B cell (primary cell): Measurements from ENCODE around the gene INTS3. TPM values are rescaled to one million over a fixed set of nuclear protein-coding genes. Genes with fewer than 3 reads are reported as not detected.
A peak's percentile ranks its signal among the peaks of the same experiment; 100 is the strongest.
"Not testable (repeated sequence)": the region's sequence is repeated elsewhere in the genome, so short reads cannot be mapped to it uniquely, and the experiment has no call there.

Source experiments
- ATAC-seq: fragments of 200-7000 bp; cut with Tn5 transposase; one replicate; pipeline ENCODE4 v1.10.0; 2021; ENCODE audit warnings: low read depth, mild to moderate bottlenecking, moderate number of reproducible peaks, moderate library complexity
- CTCF ChIA-PET: fragments of 350-600 bp; sonication (Branson Sonifier 250); formaldehyde crosslinking; loops from one replicate; lab custom pipeline; 2021; ENCODE audit warnings: antibody characterized with exemption, inconsistent platforms; lab: Charles Lee
- POLR2A ChIA-PET: fragments of 350-600 bp; sonication (Branson Sonifier 250); formaldehyde crosslinking; loops from one replicate; lab custom pipeline; 2021; ENCODE audit warnings: antibody characterized with exemption; lab: Charles Lee
- DNase-seq: peaks from one replicate; pipeline ENCODE4 v3.0.0; 2013
- H2AFZ ChIP-seq: 2 replicates; pipeline ENCODE4 v1.6.1; 2012; ENCODE audit warnings: mild to moderate bottlenecking, low read depth, low read length; ENCODE audit not compliant: insufficient read depth, poor library complexity, severe bottlenecking
- H3K27ac ChIP-seq, 2 donors: 1 replicate in 1 of 2; 2 replicates in 1 of 2; pipeline ENCODE4 v1.5.1; 2012 to 2013; ENCODE audit warnings: low read length in 2 of 2, mild to moderate bottlenecking in 2 of 2, moderate library complexity in 1 of 2
- H3K27me3 ChIP-seq, 4 experiments: fragments of 200-600 bp in 1 of 4; sonication (generic) in 1 of 4; replicated peaks in 1 of 4; 1 replicate in 2 of 4; 2 replicates in 2 of 4; pipeline versions ENCODE4 v1.6.1 to v1.7.0; 2013 to 2016; ENCODE audit warnings: low read length in 3 of 4, mild to moderate bottlenecking in 2 of 4, mixed read lengths in 1 of 4, moderate library complexity in 1 of 4; ENCODE audit not compliant: insufficient read depth in 4 of 4, control insufficient read depth in 3 of 4; ENCODE audit errors: control extremely low read depth in 1 of 4
- H3K36me3 ChIP-seq, 2 experiments: replicated peaks in 1 of 2; 1 replicate in 1 of 2; 2 replicates in 1 of 2; pipeline versions ENCODE4 v1.6.1 to v1.7.1; 2013; ENCODE audit warnings: low read length in 1 of 2; ENCODE audit not compliant: insufficient read depth in 2 of 2, control insufficient read depth in 1 of 2; ENCODE audit errors: control extremely low read depth in 1 of 2, extremely low read depth in 1 of 2
- H3K4me1 ChIP-seq, 2 donors: fragments of 200-600 bp in 1 of 2; sonication (generic) in 1 of 2; 1 replicate in 1 of 2; 2 replicates in 1 of 2; pipeline versions ENCODE4 v1.5.1 to v1.6.1; 2013 to 2017; ENCODE audit warnings: low read length in 2 of 2; ENCODE audit not compliant: control insufficient read depth in 2 of 2, insufficient read depth in 2 of 2
- H3K4me2 ChIP-seq: replicated peaks from 2 replicates; pipeline ENCODE3; 2012; ENCODE audit warnings: mild to moderate bottlenecking, low read depth, low read length; ENCODE audit not compliant: poor library complexity, severe bottlenecking
- H3K4me3 ChIP-seq, 5 experiments: fragments of 200-600 bp in 1 of 5; sonication (generic) in 1 of 5; 1 replicate in 3 of 5; 2 replicates in 2 of 5; pipeline versions ENCODE4 v1.5.1 to v1.7.0; 2011 to 2016; ENCODE audit warnings: low read length in 4 of 5, mild to moderate bottlenecking in 4 of 5, low read depth in 2 of 5, control low read depth in 1 of 5, moderate library complexity in 1 of 5; ENCODE audit not compliant: insufficient read depth in 1 of 5; ENCODE audit errors: control extremely low read depth in 1 of 5, extremely low read depth in 1 of 5
- H3K79me2 ChIP-seq: fragments of 200-600 bp; sonication (generic); one replicate; pipeline ENCODE4 v1.6.0; 2016; ENCODE audit warnings: low read length; ENCODE audit not compliant: control insufficient read depth, insufficient read depth
- H3K9ac ChIP-seq: fragments of 200-600 bp; sonication (generic); 2 replicates; pipeline ENCODE4 v1.6.1; 2017; ENCODE audit warnings: mild to moderate bottlenecking, low read length, moderate library complexity
- H3K9me3 ChIP-seq, 3 donors: one replicate each; pipeline versions ENCODE4 v1.6.1 to v1.7.1; 2013; ENCODE audit warnings: low read length in 2 of 3; ENCODE audit not compliant: control insufficient read depth in 2 of 3, insufficient read depth in 1 of 3; ENCODE audit errors: control extremely low read depth in 1 of 3
- H4K20me1 ChIP-seq: 2 replicates; pipeline ENCODE4 v1.6.0; 2012; ENCODE audit warnings: mild to moderate bottlenecking, low read length; ENCODE audit not compliant: insufficient read depth, control insufficient read depth, poor library complexity, severe bottlenecking
- H3K27ac Mint-ChIP-seq: one replicate; pipeline ENCODE4 v1.8.0; 2021; ENCODE audit warnings: mixed read lengths
- H3K27me3 Mint-ChIP-seq: one replicate; pipeline ENCODE4 v1.8.0; 2021; ENCODE audit warnings: mixed read lengths
- H3K4me1 Mint-ChIP-seq: one replicate; pipeline ENCODE4 v1.8.0; 2021; ENCODE audit warnings: mixed read lengths
- H3K4me3 Mint-ChIP-seq: one replicate; pipeline ENCODE4 v1.8.0; 2021; ENCODE audit warnings: mixed read lengths
- H3K9me3 Mint-ChIP-seq: one replicate; pipeline ENCODE4 v1.8.0; 2022; ENCODE audit warnings: mixed read lengths; ENCODE audit not compliant: insufficient read depth
- CTCF ChIP-seq: fragments of 200-600 bp; IDR thresholded peaks from one replicate; pipeline ENCODE4 v1.8.0; 2022; ENCODE audit warnings: antibody characterized with exemption, mild to moderate bottlenecking
- EZH2 ChIP-seq: IDR thresholded peaks from 2 replicates; pipeline ENCODE4 v1.6.1; 2012; ENCODE audit warnings: borderline replicate concordance, low read depth, mild to moderate bottlenecking, moderate library complexity, low read length; ENCODE audit not compliant: insufficient read depth, poor library complexity, severe bottlenecking
- WGBS: methylation state at CpG from one replicate; pipeline ENCODE4 v1.1.5; 2013; ENCODE audit warnings: missing lambda C conversion rate; ENCODE audit not compliant: insufficient coverage; 5-methylcytosine and 5-hydroxymethylcytosine counted together
- intact Hi-C: fragments of 100-400 bp; cut with micrococcal nuclease; formaldehyde crosslinking; loops from one replicate; pipeline ENCODE4 v1.10.0; 2022
- polyA plus RNA-seq: library from polyadenylated mRNA; depleted of rRNA; stranded (reverse); fragments of >200 nt; gene quantifications from 2 replicates; pipeline ENCODE4 v1.2.3, GENCODE V29; 2012
- total RNA-seq, 2 donors: library from RNA; stranded (reverse); fragments of 120-200 nt in 1 of 2; gene quantifications; 1 replicate in 1 of 2; 2 replicates in 1 of 2; pipeline versions ENCODE4 v1.2.3 to v1.2.4, GENCODE V29; 2013 to 2022

Gene INTS3
- total and polyA plus RNA-seq, 2 donors (not counting 1 experiment from before 2014, with no cell fraction given), result 69.1 to 84.1 TPM

GRCh38 chr1:153782648-153783047, 54.8 kb downstream of the INTS3 start:
- Mint-ChIP-seq H3K27ac (peak overlapping the region; percentile 93), H3K4me3 (peak overlapping the region; percentile 97), H3K4me1 (peaks cover 16% of the 10 kb centered on the region)
- Histone ChIP-seq H2AFZ (peak overlapping the region; percentile 85), H3K4me2 (peak overlapping the region; percentile 92), H3K4me1 (peaks cover 7 to 23% of the 10 kb centered on the region in 2 donors), H3K9ac (peak overlapping the region; percentile 93), H3K27ac (peak overlapping the region; percentile 94 to 95), H3K4me3 (peak overlapping the region in 4 of 5 experiments; percentile 44 to 76 (median 72))
- not testable (repeated sequence) for ATAC-seq, DNase-seq, H3K9me3 Mint-ChIP-seq, H3K79me2 ChIP-seq, H3K27me3 ChIP-seq, H3K36me3 ChIP-seq, H3K27me3 Mint-ChIP-seq, H3K9me3 ChIP-seq, H4K20me1 ChIP-seq
- ChIA-PET POLR2A (interaction anchor here (1.6 kb wide), 1 partner anchor 195 kb away, joined by 5 read pairs; the partner anchor contains the start of gene JTB), CTCF (interaction anchor here (1.0 kb wide), 1 partner anchor 163 kb away, joined by 3 read pairs; the partner anchor contains the start of gene DENND4B)
- intact Hi-C loops, result loop anchor here (1.0 to 5.0 kb wide), 7 partner anchors 7 to 400 kb away; partner anchors contain the start of genes GATAD2B and SLC27A3
- 100% methylated on average over 3 of the region's 8 CpGs for WGBS

GRCh38 chr1:153783233-153784190, 55.7 kb downstream of the INTS3 start:
- POLR2A ChIA-PET, result interaction anchor here (0.6 to 1.6 kb wide), 16 partner anchors 8 to 243 kb away, joined by 3 to 9 read pairs (median 5); partner anchors contain the start of genes CHTOP, DENND4B, GATAD2B and JTB
- H3K27me3 ChIP-seq, result no peaks in the 10 kb centered on the region
- peak overlapping the region; percentile 93 for H3K27ac Mint-ChIP-seq
- no peaks in the 10 kb centered on the region for H3K27me3 Mint-ChIP-seq
- H3K4me1 Mint-ChIP-seq, result peaks cover 18% of the 10 kb centered on the region
- CTCF ChIA-PET, result interaction anchor here (0.7 to 1.0 kb wide), 3 partner anchors 10 to 163 kb away, joined by 4 to 6 read pairs (median 4); partner anchors contain the start of gene DENND4B
- H3K4me2 ChIP-seq, result peak overlapping the region; percentile 92
- WGBS, result under 1% methylated on average over 50 of the region's 61 CpGs
- peak overlapping the region; percentile 85 for H2AFZ ChIP-seq
- H3K36me3 ChIP-seq, result no peaks in the 10 kb centered on the region
- TF ChIP-seq CTCF (no peak), EZH2 (no peak)
- H3K27ac ChIP-seq, result peak overlapping the region; percentile 94 to 95
- peak overlapping the region; percentile 93 for H3K9ac ChIP-seq
- no peaks in the 10 kb centered on the region for H4K20me1 ChIP-seq
- H3K4me1 ChIP-seq, result peaks cover 7 to 23% of the 10 kb centered on the region in 2 donors
- no peaks in the 10 kb centered on the region for H3K9me3 ChIP-seq
- H3K4me3 Mint-ChIP-seq, result peak overlapping the region; percentile 97
- peak; percentile 95 for DNase-seq
- H3K4me3 ChIP-seq, result peak overlapping the region; percentile 44 to 89 (median 76)
- no peaks in the 10 kb centered on the region for H3K79me2 ChIP-seq
- peak; percentile 97 for ATAC-seq
- no peaks in the 10 kb centered on the region for H3K9me3 Mint-ChIP-seq
- intact Hi-C loops, result loop anchor here (1.0 to 5.0 kb wide), 7 partner anchors 8 to 399 kb away; partner anchors contain the start of genes GATAD2B and SLC27A3
